Activated CD4-positive, alpha-beta T cell treated with anti-CD3 and anti-CD28 coated beads, Interleukin-2, Interleukin-6, amounts not matched to agents 100 ng/mL and 50 ng/mL, durations not matched to agents 16 hours and 8 hours (primary cell): ENCODE measurements around the gene FFAR1.

Experiments
- DNase-seq: peaks from one replicate; pipeline ENCODE4 v3.0.0-alpha.2; 2020

The FFAR1 gene, protein sequence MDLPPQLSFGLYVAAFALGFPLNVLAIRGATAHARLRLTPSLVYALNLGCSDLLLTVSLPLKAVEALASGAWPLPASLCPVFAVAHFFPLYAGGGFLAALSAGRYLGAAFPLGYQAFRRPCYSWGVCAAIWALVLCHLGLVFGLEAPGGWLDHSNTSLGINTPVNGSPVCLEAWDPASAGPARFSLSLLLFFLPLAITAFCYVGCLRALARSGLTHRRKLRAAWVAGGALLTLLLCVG (N-terminal part only)

DNA sequence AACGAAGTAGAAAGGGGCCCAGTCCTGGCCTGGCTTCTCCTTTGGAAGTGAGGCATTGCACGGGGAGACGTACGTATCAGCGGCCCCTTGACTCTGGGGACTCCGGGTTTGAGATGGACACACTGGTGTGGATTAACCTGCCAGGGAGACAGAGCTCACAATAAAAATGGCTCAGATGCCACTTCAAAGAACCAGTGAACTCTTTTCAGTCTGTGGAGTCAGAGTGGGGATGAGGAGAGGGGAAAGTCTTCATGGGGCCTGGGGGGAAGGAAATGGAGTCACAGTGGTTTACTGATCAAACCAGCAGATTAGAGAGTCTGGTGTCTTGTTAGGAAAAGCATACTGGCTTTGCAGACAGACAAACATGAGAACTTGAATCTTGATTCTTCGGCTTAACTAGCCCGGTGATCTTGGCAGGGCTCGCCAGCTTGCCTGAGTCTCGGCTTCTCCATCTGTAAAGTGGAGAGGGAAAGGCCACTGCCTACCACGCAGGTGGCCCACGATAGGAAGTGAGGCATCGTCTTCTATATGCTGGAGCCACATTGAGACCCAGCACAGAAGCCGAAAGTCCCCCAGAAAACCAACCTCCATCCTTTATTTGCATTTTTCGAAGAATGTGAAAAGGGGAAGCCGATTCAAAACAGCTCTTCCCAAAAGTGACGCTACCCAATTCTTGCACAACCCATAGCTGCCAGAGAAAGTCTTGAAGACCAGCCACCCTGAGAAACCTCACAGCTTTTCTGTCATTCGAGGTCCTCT lies at the start of gene FFAR1:
Gene FFAR1 (plus strand): TSS at position 732 of the 759 bp plus-strand sequence. CDS start 3,650 bp downstream, outside the sequence.
- peak; percentile 72 for DNase-seq

DNA sequence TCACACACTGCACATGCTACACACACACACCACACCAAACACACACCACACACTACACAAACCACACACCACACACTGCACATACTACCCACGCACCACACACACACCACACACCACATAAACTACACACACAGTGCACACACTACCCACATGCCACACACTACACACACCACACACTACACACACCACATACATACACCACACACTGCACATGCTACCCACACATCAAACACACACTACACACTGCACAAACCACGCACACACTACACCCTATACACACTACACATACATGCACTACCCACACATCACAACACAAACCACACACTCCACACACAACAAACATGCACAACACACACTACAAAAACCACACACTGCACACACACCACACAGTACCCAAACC lies 49.8 kb upstream of the FFAR1 start:
- DNase-seq = no peak

DNA sequence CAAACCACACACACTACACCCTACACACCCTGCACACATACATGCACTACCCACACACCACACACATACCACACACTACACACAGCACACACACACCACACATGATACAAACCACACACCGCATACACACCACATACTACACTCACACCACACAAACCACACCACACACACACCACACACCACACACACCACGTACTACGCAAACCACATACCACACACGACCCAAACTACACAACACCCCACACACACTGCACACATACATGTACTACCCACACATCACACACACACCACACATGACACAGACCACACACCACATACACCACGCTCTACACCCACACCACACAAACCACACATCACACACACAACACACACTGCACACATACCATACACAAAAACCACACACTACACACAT lies 49.1 kb upstream of the FFAR1 start:
- DNase-seq = no peak

DNA sequence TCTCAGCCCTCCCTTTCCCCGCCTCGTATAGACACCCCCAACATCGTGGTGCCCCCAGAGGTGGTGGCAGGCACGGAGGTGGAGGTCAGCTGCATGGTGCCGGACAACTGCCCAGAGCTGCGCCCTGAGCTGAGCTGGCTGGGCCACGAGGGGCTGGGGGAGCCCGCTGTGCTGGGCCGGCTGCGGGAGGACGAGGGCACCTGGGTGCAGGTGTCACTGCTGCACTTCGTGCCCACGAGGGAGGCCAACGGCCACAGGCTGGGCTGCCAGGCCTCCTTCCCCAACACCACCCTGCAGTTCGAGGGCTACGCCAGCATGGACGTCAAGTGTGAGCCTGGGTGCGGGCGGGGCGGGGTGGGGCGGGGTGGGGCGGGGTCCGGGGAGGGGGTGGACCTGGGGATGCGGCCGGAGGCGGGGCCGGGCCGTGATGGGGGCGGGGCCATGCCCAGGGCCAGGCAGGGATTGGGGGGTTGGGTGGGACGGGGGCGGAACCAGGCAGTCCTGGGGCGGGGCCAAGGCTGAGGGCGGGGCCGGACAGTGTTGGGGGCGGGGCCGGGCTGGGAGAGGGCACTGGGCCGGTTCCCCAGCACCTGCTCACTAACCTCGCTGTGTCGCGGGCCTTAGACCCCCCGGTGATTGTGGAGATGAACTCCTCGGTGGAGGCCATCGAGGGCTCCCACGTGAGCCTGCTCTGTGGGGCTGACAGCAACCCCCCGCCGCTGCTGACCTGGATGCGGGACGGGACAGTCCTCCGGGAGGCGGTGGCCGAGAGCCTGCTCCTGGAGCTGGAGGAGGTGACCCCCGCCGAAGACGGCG lies 48.0 kb upstream of the FFAR1 start:
- DNase-seq = no peak

DNA sequence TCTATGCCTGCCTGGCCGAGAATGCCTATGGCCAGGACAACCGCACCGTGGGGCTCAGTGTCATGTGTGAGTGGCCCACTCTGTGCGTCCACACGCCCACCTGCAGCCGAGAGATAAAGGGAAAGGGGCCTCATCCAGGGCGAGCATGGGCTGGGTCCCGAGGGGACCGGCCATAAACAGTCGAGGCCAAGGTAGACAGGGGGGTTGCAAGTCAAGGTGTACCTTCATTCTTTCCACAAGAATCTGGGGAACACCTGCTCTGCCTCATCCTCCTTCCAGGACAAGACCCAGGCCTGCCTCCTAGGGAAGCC lies 47.4 kb upstream of the FFAR1 start:
- no peak for DNase-seq

DNA sequence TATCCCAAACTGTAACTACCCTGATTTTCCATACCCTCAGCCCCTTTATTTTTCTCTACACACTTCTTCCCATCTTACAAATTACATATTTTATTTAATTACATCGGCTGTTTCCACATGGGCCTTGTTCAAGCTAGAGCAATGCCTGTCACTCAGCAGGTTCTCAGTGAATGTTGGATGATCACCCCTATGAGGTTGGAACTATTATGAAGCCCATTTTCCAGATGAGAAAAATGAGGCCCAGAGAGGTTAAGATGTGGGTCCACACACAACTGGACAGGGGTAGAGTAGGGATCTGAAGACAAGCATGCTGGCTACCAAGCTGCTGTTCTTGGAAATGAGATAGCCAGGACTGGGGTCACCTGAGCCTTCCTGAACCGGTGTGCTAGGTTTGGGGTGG lies 45.7 kb upstream of the FFAR1 start:
- no peak for DNase-seq

DNA sequence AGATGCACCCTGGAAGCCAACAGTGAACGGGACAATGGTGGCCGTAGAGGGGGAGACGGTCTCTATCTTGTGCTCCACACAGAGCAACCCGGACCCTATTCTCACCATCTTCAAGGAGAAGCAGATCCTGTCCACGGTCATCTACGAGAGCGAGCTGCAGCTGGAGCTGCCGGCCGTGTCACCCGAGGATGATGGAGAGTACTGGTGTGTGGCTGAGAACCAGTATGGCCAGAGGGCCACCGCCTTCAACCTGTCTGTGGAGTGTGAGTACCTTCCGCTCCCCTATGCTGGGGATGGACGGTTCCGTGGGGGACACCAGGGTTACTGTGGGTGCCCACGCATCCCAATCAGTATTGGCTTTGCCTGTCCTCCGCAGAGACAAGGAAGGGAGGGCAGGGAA lies 45.3 kb upstream of the FFAR1 start:
- DNase-seq = no peak

DNA sequence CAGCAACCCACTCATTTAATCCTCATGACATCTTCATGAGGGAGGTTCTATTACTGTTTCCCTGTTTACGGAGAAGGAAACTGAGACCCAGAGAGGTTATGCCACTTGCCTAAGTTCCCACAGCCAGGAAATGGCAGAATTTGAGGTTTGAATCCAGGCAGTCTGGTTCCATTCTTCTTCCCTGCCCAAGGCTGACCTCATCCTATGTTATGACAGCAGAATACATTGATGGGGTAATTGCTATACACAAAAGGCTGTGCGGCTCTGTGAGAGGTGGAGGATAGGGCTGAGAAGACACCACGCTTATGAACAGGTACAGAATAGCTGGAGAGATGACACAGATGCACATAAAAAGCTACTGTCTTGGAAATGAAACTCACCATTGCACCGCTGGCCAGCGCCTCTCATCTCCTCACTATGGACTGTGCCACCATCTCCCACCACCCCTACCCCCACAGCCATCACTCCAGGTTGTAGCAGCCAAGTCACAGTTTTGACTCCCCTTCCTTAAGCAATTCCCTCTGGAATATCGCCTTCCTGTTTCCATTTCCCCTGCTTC lies 44.3 kb upstream of the FFAR1 start:
- no peak for DNase-seq

DNA sequence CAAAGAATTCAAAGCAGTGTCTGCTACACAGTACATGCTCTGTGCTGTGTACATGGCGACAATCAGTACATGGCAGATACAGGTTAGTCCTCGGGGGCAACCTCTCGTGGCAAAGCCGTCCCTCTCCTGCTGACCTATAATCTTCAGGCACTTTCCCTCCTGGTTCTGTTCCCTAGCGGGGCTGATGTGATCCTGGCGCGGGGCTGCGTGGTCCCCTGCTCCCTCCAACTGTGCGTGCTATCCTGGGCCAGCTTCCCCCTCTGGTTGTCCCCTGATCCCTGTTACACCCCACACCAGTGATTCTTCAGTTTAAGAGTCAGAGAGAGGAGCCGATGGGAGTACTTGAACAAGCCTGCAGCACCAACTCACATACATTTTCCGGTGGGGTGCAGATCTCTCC lies 43.7 kb upstream of the FFAR1 start:
- DNase-seq = no peak

DNA sequence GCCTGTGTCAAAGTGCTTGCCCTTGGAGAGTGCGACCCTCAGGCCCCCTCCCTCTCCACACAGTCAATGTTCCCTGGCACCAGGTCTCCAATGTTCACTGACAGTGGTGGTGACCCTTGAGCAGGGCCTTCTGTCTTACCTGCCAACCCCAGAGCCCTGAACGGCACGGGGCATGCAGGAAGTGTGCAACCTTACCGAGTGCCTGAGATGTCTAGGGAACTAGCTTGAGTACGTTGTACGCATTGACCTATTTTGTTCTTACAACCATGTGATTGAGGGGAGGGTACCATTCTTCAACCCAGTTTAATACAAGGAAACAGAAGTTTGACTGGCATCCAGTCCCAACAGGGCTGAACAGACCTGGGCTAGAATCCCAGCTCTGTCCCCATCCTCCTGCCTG lies 42.5 kb upstream of the FFAR1 start:
- no peak for DNase-seq

DNA sequence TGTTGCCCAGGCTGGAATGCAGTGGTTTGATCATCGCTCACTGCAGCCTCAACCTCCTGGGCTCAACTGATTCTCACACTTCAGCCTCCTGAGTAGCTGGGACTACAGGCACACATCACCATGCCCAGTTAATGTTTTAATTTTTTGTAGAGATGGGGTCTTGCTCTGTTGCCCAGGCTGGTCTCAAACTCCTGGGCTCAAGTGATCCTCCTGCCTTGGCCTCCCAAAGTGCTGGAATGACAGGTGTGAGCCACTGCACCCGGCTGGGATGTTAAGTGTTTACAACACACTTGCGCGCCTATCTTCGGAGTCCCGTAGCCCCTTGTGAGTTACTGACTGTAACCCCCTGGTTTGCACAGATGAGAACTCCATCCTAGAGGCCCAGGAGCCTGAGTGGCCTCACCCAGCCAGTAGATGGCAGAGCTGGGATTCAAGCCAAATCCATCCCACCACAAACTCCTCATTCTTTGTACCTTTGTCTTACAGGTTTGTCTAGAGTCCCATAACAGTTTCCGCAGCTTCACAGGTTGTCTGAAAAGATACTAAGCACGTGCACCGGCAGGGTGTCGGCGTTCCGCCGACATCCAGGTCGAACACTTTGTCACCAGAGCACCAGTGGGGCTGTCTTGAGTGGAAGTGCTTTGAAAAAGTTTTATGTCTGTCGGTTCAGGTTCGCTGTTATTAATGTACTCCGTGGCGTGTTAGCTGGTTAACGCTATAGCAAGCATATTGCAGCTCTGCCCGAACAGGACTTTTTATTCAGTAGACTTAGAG lies 41.0 kb upstream of the FFAR1 start:
- no peak for DNase-seq

DNA sequence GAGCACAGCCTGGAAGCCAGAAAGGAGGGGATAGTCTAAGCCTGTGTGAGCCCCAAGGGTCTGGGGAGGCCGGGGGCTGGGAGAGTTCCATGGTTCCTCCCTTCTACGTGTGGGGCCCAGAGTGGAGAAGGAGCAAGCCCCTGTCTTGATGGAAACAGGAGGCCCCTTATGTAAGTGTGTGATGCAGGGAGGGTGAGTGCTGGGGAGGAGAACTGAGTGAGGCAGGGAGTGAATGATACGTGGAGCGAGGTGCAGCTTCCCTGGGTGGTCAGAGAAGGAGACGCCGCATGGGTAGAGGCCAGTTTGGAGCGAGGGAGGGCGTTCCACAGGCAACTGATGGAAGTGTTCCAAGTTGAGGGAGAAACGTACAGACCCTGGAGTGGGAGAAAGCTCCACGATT lies 39.8 kb upstream of the FFAR1 start:
- DNase-seq = no peak

DNA sequence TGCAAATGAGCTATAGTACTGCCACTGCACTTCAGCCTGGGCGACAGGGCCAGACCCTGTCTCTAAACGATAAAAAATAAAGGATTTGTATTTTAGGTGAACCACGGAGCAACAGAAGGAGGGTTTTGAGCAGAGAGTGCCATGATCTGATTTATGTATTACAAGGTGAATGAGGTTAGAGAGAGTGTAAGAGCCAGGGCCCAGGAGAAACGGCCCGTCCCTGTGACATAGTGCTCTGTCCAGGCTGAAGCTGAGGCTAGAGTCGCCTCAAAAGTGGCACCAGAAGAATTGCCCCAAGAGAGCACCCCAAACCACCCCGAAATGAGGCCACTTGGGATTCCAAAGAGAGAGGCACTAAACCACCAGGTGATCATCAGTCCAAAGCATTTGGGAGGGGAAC lies 38.8 kb upstream of the FFAR1 start:
- DNase-seq = no peak

DNA sequence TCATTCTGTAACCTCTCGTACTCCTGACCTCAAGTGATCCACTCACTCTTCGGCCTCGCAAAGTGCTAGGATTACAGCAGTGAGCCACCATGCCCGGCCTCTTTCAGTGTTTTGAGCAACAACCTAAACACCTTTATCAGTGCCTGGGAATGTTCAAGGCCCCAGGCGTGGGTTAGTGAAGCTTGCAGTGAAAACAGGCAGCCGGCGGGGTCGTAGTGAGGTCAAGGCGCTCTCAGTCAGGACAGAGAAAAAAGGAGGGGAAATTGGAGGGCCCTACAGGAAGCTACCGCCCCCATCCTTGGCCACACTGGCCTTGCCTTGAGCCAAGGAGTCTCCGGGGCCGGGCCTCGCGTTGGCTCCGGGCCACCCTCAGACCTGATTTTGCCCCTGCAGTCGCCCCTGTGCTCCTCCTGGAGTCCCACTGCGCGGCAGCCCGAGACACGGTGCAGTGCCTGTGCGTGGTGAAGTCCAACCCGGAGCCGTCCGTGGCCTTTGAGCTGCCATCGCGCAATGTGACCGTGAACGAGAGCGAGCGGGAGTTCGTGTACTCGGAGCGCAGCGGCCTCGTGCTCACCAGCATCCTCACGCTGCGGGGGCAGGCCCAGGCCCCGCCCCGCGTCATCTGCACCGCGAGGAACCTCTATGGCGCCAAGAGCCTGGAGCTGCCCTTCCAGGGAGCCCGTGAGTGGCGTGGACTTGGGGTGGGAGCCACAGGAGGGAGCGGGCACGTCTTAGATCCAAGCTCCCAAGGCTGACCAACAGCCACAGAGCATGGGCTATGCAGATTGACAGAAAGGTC lies 38.0 kb upstream of the FFAR1 start:
- DNase-seq = no peak

DNA sequence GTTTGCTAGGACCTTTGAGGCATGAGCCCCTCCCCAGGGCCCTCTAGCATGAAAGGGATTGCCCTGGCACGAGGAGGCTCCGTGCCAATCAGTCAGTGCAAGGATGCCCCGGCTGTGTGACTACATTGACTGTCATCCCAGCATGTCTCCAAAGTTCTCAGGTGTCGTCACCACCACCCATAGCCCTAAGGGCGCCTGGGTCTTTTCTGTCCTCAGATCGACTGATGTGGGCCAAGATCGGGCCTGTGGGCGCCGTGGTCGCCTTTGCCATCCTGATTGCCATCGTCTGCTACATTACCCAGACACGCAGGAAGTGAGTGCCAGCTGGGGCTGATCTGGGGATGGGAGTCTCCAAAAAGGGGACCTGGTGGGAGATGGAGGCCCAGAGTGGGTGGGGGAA lies 37.4 kb upstream of the FFAR1 start:
- DNase-seq = no peak

DNA sequence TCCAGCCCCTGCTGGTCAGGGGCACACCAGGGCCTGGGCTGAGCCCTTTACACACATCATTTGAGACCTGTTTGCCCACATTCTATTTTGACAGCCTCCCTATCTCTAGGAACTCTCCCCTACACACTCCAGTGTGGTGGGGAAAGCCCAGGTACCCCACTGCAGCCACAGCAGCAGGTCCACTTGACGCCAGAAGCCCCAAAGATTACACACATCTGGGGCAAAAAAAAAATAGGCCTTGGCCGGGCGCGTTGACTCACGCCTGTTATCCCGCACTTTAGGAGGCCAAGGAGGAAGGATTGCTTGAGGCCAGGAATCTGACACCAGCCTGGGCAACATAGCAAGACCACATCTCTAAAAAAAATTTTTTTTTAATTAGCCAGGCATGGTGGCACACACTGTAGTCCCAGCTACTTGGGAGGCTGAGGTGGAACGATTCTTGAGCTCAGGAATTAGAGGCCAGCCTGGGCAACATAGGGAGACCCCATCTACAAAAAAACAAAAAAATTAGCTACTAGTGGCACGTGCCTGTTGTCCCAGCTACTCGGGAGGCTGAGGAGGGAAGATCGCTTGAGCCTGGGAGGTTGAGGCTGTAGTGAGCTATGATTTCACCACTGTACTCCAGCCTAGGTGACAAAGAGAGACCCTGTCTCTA lies 36.8 kb upstream of the FFAR1 start:
- DNase-seq = no peak

DNA sequence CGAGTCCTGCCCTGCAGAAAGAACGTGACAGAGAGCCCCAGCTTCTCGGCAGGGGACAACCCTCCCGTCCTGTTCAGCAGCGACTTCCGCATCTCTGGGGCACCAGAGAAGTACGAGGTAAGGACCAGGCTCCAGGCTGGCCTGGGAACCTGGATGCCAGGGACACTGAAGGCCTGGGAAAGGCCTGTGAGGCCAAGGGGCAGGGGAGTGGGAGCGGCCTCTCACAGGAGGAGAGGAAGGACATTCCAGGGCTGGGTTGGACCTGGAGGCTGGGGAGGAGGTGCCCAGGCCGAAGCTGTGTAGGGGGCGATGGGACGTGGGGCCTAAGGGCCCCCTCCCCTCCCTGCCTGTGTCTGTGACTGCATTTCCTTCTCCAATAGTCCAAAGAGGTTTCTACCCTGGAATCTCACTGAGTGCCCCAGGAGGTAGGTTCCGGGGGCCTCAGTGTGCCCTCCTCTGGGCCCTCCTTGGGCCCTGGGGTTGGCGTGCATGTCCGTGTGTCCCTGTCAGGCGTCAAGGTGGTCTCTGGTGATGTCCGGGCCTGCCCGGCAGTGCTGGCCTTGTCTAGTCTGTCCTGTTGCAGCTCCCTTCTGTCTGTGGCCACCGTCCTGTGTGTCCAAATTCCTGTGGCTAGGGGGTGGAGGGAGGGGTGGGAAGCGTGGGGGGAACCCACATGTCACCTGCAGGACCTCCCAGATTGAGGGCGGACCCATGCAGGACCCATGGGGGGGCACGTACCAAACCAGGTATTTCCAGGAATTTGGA lies 35.6 kb upstream of the FFAR1 start:
- no peak for DNase-seq

DNA sequence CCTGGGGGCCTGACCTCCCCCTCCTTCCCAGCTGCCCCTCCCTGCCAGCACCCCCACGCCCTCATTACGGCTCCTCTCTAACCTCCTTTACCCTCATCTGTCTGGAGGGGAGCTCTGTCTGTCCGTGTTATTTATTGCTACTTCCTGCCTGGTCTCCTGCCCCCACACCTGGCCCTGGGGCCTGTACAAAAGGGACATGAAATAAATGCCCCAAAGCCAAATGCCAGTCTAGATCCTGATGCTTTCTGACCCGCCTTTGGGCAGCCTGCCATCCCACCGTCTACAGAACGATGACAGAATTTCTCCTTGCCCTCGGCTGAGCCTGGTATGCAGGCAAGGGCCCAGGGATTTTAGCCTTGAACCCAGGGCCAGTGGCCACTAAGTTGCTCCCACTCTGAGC lies 34.1 kb upstream of the FFAR1 start:
- no peak for DNase-seq

DNA sequence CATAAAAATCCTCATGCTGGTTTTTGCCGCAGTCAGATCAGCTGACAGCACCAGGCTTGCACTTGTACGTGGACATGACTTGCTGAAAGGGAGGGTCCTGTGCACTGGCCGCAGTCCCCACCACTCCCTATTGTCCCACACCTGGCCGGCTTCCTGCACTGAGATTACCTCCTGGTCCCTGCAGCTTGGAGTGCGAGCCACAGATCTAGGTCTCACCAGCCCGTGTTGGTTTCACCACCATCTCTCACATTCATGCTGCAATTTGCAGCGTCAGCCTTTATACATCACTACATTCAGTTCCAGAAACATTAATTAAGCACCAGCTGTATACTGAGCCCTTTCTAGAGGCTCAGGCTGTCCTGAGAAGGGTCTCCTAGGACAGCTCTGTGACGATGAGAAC lies 33.7 kb upstream of the FFAR1 start:
- no peak for DNase-seq

DNA sequence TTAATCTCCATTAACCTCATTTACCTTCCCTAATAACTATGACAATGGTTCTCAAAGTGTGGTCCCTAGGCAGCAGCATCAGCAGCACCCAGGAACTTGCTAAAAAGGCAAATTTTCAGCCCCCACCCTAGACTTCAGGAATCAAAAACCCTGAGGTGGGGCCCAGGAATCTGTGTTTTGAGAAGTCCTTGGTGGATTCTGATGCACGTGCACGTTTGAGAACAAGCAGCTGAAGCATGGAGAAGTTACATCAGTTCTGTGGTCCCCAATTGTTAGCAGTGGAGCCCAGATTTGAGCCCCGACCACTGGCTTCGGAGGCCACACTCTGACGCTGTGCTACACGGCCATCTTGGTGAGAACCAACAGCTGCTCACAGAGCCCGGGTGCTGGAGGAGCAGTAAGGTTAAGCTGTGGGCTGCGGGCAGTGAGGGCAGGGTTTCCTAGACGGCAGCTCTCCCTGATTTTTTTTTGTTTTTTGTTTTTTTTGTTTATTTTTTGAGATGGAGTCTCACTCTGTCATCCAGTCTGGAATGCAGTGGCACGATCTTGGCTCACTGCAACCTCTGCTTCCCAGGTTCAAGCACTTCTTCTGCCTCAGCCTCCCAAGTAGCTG lies 32.7 kb upstream of the FFAR1 start:
- DNase-seq = no peak
